OCI-LY7 (cell line): ENCODE data around the gene PIK3IP1. TPM values are rescaled to one million over a fixed set of nuclear protein-coding genes. Genes with fewer than 3 reads are reported as not detected.
"Not testable (repeated sequence)": the region's sequence is repeated elsewhere in the genome, so short reads cannot be mapped to it uniquely, and the experiment has no call there.

Source experiments
- BruUV-seq: library from RNA; stranded (reverse); fragments of 400-500 nt; replicated peaks from 2 replicates; lab custom pipeline; 2021; lab: Mats Ljungman, UMichigan
- CTCF ChIA-PET: fragments of 300-600 bp; sonication (Branson Sonifier 250); formaldehyde crosslinking; loops from one replicate; lab custom pipeline; 2022; ENCODE audit warnings: antibody characterized with exemption; ENCODE audit not compliant: unreplicated experiment; lab: Charles Lee
- POLR2A ChIA-PET: fragments of 300-600 bp; sonication (Branson Sonifier 250); formaldehyde crosslinking; loops from one replicate; lab custom pipeline; 2022; ENCODE audit warnings: antibody characterized with exemption; lab: Charles Lee
- DNase-seq: peaks from one replicate; pipeline ENCODE4 v3.0.0-alpha.2; 2015; ENCODE audit warnings: low spot score
- H2AFZ ChIP-seq: fragments of 200-600 bp; sonication (generic), shearing (Covaris generic); 2 replicates; pipeline ENCODE4 v1.6.1; 2014; ENCODE audit warnings: mild to moderate bottlenecking, antibody characterized with exemption, low read length, moderate library complexity
- H3K27ac ChIP-seq: fragments of 200-600 bp; sonication (generic); 2 replicates; pipeline ENCODE4 v1.5.1; 2014; ENCODE audit warnings: mixed run types, low read depth, mild to moderate bottlenecking, moderate library complexity, low read length, inconsistent platforms; ENCODE audit not compliant: poor library complexity, severe bottlenecking
- H3K36me3 ChIP-seq: fragments of 200-600 bp; sonication (generic); 2 replicates; pipeline ENCODE4 v1.6.1; 2014; ENCODE audit warnings: mild to moderate bottlenecking, antibody characterized with exemption, low read length, moderate library complexity, mixed read lengths; ENCODE audit not compliant: insufficient read depth
- H3K4me1 ChIP-seq: fragments of 200-600 bp; sonication (generic); 2 replicates; pipeline ENCODE4 v1.5.1; 2014; ENCODE audit warnings: mild to moderate bottlenecking, low read length; ENCODE audit not compliant: insufficient read depth, poor library complexity, severe bottlenecking
- H3K4me2 ChIP-seq: fragments of 200-600 bp; sonication (generic); 2 replicates; pipeline ENCODE4 v1.6.1; 2014; ENCODE audit warnings: mild to moderate bottlenecking, low read length
- H3K4me3 ChIP-seq: fragments of 200-600 bp; sonication (generic); 2 replicates; pipeline ENCODE4 v1.5.1; 2014; ENCODE audit warnings: mild to moderate bottlenecking, low read depth, low read length; ENCODE audit not compliant: poor library complexity, severe bottlenecking
- H3K79me2 ChIP-seq: fragments of 200-600 bp; sonication (generic); 2 replicates; pipeline ENCODE4 v1.6.1; 2016; ENCODE audit warnings: low read depth, mild to moderate bottlenecking, low read length, moderate library complexity, mixed read lengths; ENCODE audit not compliant: insufficient read depth
- H3K9me2 ChIP-seq: fragments of 200-600 bp; sonication (generic); 2 replicates; pipeline ENCODE4 v1.6.1; 2016; ENCODE audit warnings: mild to moderate bottlenecking, low read length, mixed read lengths; ENCODE audit not compliant: insufficient read depth
- H3K9me3 ChIP-seq: fragments of 200-600 bp; sonication (generic); 2 replicates; pipeline ENCODE4 v1.6.1; 2014; ENCODE audit warnings: mild to moderate bottlenecking, mixed run types, low read length, mixed read lengths
- H4K20me1 ChIP-seq: fragments of 200-600 bp; sonication (generic); 2 replicates; pipeline ENCODE4 v1.6.1; 2014; ENCODE audit warnings: mild to moderate bottlenecking, antibody characterized with exemption, low read length, moderate library complexity, mixed read lengths; ENCODE audit not compliant: insufficient read depth
- EZH2phosphoT487 ChIP-seq: fragments of 200-600 bp; sonication (generic); IDR thresholded peaks from 2 replicates; pipeline ENCODE4 v1.6.1; 2018; ENCODE audit warnings: low read depth, borderline replicate concordance, mild to moderate bottlenecking, mixed run types, antibody characterized with exemption, low read length, moderate library complexity, mixed read lengths
- intact Hi-C: fragments of 100-400 bp; cut with micrococcal nuclease; formaldehyde crosslinking; loops from one replicate; pipeline ENCODE4 v1.10.0; 2022; ENCODE audit not compliant: unreplicated experiment
- total RNA-seq, 2 experiments: library from RNA; depleted of rRNA in 1 of 2; stranded (reverse); fragments of >200 nt in 1 of 2; shearing (Covaris generic) in 1 of 2; gene quantifications; 2 replicates each; pipeline ENCODE4 v1.2.3, GENCODE V29; 2014 to 2022
- TF ChIP-seq, protein P1 (sequence below): fragments of 200-600 bp; sonication (generic); conservative IDR thresholded peaks from 2 replicates; pipeline ENCODE4 v1.5.1; 2014; ENCODE audit warnings: mild to moderate bottlenecking, antibody characterized with exemption, low read length, moderate library complexity, mixed read lengths

PIK3IP1 gene
- total RNA-seq, 2 experiments from 2014 or later, result 17.1 to 20.4 TPM

DNA sequence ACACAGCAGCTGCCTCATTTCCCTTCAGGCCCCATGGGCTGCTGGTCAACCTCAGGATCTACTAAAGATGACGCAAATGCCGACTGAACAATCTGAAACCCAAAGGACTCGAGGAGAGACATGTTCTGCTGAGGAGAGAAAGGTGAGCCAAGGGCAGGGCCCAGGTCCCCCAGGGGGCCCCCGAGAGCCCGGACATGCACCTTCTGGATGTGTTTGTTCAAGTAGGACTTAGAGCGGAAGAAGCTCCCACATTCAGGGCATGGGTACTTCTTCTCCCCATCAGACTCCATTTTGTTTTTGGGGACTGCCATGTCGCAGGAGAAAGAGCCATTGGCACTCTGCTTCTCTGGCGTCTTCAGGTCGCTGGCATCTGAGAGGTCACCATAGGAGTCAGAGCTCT, 34.6 kb upstream of the PIK3IP1 start:
- DNase-seq, result no peak
- Histone ChIP-seq H4K20me1 (no peaks in the 10 kb centered on the region), H3K79me2 (no peaks in the 10 kb centered on the region; the same call in 1 of the 2 replicates), H3K9me3 (no peaks in the 10 kb centered on the region), H3K4me1 (no peaks in the 10 kb centered on the region), H3K4me2 (no peak overlapping the region), H2AFZ (no peak overlapping the region), H3K9me2 (no peaks in the 10 kb centered on the region), H3K4me3 (no peak overlapping the region), H3K27ac (no peak overlapping the region), H3K36me3 (peaks cover 95% of the 10 kb centered on the region)
- TF ChIP-seq, protein P1, sequence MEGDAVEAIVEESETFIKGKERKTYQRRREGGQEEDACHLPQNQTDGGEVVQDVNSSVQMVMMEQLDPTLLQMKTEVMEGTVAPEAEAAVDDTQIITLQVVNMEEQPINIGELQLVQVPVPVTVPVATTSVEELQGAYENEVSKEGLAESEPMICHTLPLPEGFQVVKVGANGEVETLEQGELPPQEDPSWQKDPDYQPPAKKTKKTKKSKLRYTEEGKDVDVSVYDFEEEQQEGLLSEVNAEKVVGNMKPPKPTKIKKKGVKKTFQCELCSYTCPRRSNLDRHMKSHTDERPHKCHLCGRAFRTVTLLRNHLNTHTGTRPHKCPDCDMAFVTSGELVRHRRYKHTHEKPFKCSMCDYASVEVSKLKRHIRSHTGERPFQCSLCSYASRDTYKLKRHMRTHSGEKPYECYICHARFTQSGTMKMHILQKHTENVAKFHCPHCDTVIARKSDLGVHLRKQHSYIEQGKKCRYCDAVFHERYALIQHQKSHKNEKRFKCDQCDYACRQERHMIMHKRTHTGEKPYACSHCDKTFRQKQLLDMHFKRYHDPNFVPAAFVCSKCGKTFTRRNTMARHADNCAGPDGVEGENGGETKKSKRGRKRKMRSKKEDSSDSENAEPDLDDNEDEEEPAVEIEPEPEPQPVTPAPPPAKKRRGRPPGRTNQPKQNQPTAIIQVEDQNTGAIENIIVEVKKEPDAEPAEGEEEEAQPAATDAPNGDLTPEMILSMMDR, result no peak
- no peak for TF ChIP-seq EZH2phosphoT487
- no TSS peak for BruUV-seq
- CTCF ChIA-PET, result no interaction called here
- POLR2A ChIA-PET, result interaction anchor here (0.9 kb wide), 1 partner anchor 25 kb away, joined by 3 read pairs; no protein-coding TSS in a partner anchor
- intact Hi-C loops, result no loop called here

DNA sequence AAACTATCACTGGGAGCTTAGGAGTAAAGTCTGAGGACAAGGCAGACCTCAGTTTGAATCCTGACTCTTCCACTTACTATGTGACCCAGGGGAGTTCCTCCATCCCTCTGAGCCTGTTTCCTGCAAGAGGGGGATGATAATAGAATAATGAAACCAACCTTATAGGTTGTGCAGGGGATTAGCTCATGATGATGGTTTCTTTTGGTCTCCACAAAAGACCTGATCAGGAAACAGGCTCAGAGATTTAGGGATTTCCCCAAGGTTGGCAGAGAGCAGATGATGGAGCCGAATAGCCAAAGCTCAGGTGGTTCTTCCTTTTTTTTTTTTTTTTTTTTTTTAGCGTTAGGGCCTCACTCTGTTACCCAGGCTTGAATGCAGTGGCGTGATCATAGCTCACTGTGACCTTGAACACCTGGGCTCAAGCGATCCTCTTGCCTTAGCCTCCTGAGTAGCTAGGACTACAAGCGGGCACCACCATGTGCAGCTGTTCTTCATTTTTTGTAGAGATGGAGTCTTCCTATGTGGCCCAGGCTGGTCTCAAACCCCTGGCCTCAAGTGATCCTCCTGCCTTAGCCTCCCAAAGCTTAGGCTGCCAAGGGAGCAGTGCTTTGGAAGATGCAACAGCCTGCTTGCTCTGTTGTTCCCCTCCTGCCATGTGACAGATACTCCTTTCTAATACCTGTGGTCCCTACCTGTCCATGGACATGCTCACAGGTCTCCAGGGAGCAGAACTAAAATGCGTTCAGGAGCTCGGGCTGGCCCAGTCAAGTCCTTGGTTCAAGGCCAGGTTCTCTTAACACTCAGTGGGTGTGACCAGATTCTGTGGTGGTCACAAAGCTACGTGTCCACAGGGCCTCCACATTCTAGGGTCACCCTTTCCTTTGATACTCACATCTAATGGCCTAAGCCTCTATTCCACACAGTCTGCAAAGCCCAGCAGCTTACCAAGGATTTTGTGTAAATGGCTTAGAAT, 31.6 kb upstream of the PIK3IP1 start:
- Histone ChIP-seq H3K4me3 (no peak overlapping the region), H3K79me2 (no peaks in the 10 kb centered on the region), H3K36me3 (peaks cover 71% of the 10 kb centered on the region), H3K4me1 (peaks cover 5% of the 10 kb centered on the region), H4K20me1 (no peaks in the 10 kb centered on the region), H3K4me2 (no peak overlapping the region), H3K9me2 (no peaks in the 10 kb centered on the region), H3K9me3 (no peaks in the 10 kb centered on the region), H3K27ac (no peak overlapping the region), H2AFZ (no peak overlapping the region)
- BruUV-seq, result no TSS peak
- ChIA-PET CTCF (no interaction called here), POLR2A (interaction anchor here (0.6 to 0.7 kb wide), 3 partner anchors 68 to 717 kb away, joined by 3 to 4 read pairs (median 3); partner anchors contain the start of gene TCN2)
- TF ChIP-seq EZH2phosphoT487, result no peak
- TF ChIP-seq, protein P1, result no peak
- intact Hi-C loops, result no loop called here
- no peak for DNase-seq

DNA sequence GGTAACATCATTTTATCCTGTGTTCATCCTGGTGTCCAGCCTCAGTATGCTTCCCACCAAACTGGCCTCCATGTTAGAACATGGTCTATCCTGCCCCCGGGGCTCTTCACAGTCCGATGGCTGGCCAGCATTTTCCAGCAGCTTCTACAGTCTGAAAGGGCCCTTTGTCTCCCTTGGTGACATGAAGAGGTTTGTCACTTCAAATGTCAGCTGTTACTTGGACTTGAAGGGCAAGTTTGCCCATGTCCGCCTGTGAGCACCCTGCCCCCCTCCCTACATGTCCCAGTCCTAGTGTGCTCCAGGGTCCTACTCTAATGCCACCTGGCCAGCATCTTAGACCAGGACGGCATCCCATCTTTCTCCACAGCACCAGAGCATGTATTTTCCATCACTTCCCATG, 29.1 kb upstream of the PIK3IP1 start:
- H2AFZ ChIP-seq, result no peak overlapping the region
- H3K4me2 ChIP-seq, result no peak overlapping the region
- DNase-seq, result no peak
- ChIA-PET CTCF (no interaction called here), POLR2A (no interaction called here)
- H3K79me2 ChIP-seq, result no peaks in the 10 kb centered on the region
- no peak overlapping the region for H3K4me3 ChIP-seq
- TF ChIP-seq, protein P1, result no peak
- TF ChIP-seq EZH2phosphoT487, result no peak
- BruUV-seq, result no TSS peak
- H3K27ac ChIP-seq, result no peak overlapping the region
- intact Hi-C loops, result no loop called here
- H3K36me3 ChIP-seq, result peaks cover 46% of the 10 kb centered on the region
- H3K9me3 ChIP-seq, result no peaks in the 10 kb centered on the region
- H4K20me1 ChIP-seq, result no peaks in the 10 kb centered on the region
- no peaks in the 10 kb centered on the region for H3K9me2 ChIP-seq
- H3K4me1 ChIP-seq, result peaks cover 5% of the 10 kb centered on the region

DNA sequence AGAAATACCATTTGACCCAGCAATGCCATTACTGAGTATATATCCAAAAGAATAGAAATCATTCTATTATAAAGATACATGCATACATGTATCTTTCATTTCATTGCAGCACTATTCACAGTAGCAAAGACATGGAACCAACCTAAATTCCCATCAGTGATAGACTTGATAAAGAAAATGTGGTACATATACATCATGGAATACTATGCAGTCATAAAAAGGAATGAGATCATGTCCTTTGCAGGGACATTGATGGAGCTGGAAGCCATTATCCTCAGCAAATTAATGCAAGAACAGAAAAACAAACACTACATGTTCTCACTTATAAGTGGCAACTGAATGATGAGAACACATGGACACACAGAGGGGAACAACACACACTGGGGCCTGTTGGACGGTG, 21.9 kb upstream of the PIK3IP1 start:
- H4K20me1 ChIP-seq, H3K9me2 ChIP-seq, H3K27ac ChIP-seq, intact Hi-C loops, H3K4me2 ChIP-seq, DNase-seq, POLR2A ChIA-PET, H3K4me1 ChIP-seq, H3K79me2 ChIP-seq, H3K4me3 ChIP-seq, H2AFZ ChIP-seq, H3K36me3 ChIP-seq, BruUV-seq: not testable (repeated sequence)
- CTCF ChIA-PET, result interaction anchor here (1.0 kb wide), 1 partner anchor 13 kb away, joined by 3 read pairs; no protein-coding TSS in a partner anchor
- peaks cover 13% of the 10 kb centered on the region for H3K9me3 ChIP-seq
